Gastroesophageal sphincter (tissue), 4 donors: ENCODE results near the gene PRDM12. TPM values are rescaled to one million over a fixed set of nuclear protein-coding genes. Genes with fewer than 3 reads are reported as not detected.

Source experiments
- ATAC-seq: fragments of 150-250 bp; one replicate; pipeline ENCODE4 v1.9.1; 2016; ENCODE audit warnings: mild to moderate bottlenecking, moderate library complexity
- H3K27ac ChIP-seq, 4 donors: fragments of 200-600 bp; sonication (generic) in 3 of 4; 1 replicate in 3 of 4; 2 replicates in 1 of 4; pipeline ENCODE4 v1.5.1; 2016 to 2019
- H3K27me3 ChIP-seq: fragments of 200-600 bp; sonication (generic); one replicate; pipeline ENCODE4 v1.5.1; 2019
- H3K36me3 ChIP-seq, 2 donors: fragments of 200-600 bp; sonication (generic); one replicate each; pipeline ENCODE4 v1.5.1; 2019; ENCODE audit warnings: control low read depth in 1 of 2
- H3K4me1 ChIP-seq, 3 donors: fragments of 200-600 bp; sonication (generic); 1 replicate in 2 of 3; 2 replicates in 1 of 3; pipeline ENCODE4 v1.5.1; 2016 to 2019; ENCODE audit warnings: control low read depth in 2 of 3
- H3K4me3 ChIP-seq, 2 donors: fragments of 200-600 bp; sonication (generic); one replicate each; pipeline ENCODE4 v1.5.1; 2019; ENCODE audit warnings: mild to moderate bottlenecking in 1 of 2, moderate library complexity in 1 of 2
- H3K9me3 ChIP-seq, 3 donors: fragments of 200-600 bp; sonication (generic); one replicate each; pipeline ENCODE4 v1.5.1; 2017 to 2019; ENCODE audit warnings: control low read depth in 2 of 3
- EP300 ChIP-seq: sonication (generic); formaldehyde crosslinking; IDR thresholded peaks from one replicate; pipeline ENCODE4 v1.6.1; 2017; ENCODE audit warnings: antibody characterized with exemption, mild to moderate bottlenecking
- POLR2A ChIP-seq, 2 donors: fragments of 450-650 bp; IDR thresholded peaks; one replicate each; pipeline ENCODE4 v1.6.1; 2017; ENCODE audit warnings: antibody characterized with exemption in 2 of 2, mild to moderate bottlenecking in 2 of 2, moderate library complexity in 1 of 2
- POLR2AphosphoS5 ChIP-seq: sonication (generic); formaldehyde crosslinking; IDR thresholded peaks from one replicate; pipeline ENCODE4 v1.6.1; 2017; ENCODE audit warnings: antibody characterized with exemption
- WGBS, 2 donors: methylation state at CpG; one replicate each; pipeline ENCODE4 v1.1.5; 2018; ENCODE audit warnings: low coverage in 1 of 2; 5-methylcytosine and 5-hydroxymethylcytosine counted together
- total RNA-seq, 4 donors: library from RNA; depleted of rRNA; stranded (reverse); fragments of >200 nt; gene quantifications; one replicate each; pipeline ENCODE4 v1.1.0, GENCODE V29; 2016
- TF ChIP-seq, protein P1 (sequence below), 4 experiments: fragments of 200-600 bp in 2 of 4; fragments of 450-650 bp in 2 of 4; sonication (generic) in 1 of 4; IDR thresholded peaks; one replicate each; pipeline ENCODE4 v1.5.1; 2017 to 2019; ENCODE audit warnings: antibody characterized with exemption in 4 of 4, mild to moderate bottlenecking in 2 of 4, moderate library complexity in 2 of 4

Gene PRDM12
- total RNA-seq, 4 donors from 2014 or later, result not detected

DNA sequence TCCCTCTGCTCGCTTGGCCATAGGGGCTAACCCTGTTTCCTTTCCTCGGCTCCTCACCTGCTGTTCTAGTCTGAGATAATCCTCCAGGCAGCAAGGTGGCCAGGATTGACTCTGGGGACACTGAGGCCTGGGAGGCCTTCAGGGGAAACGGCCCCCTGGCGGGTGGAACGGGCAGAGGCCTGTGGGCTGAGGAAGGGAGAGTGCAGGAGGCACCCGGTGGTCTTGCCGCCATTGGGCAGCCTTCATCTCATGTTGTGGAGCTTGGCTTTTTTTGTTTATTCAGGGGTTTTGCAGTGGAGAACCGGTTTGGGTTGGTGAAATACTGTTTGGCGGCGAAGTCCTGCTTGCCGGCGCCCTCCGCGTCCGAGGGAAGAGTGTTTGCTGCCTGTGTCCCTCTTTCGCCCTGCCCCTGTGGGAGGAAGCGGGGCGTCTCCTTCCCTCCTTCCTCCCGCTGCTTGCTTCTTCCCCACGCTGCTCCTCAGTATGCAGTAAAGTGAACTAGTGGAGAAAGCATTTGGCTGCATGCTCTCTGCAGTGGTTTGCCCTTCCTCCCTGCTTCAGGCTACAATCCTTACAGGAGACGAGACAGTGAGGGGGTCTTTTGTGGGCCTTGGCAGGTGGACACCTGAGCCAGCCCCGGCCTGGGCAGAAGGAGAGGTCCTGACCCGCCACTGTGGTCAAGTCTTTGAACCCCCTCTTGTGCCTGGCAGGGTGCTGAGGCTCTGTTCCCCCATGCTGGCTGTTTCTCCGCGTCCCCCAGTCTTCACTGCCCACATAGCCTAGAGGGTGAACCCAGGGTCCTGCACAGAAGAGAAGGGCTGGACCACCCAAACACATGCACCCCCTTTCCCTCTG is 30.8 kb upstream of the PRDM12 start:
- Histone ChIP-seq H3K4me1 (no peaks in the 10 kb centered on the region), H3K9me3 (no peaks in the 10 kb centered on the region), H3K27me3 (no peaks in the 10 kb centered on the region), H3K36me3 (peaks cover 0 to 97% of the 10 kb centered on the region in 2 donors), H3K4me3 (no peak overlapping the region), H3K27ac (no peak overlapping the region)
- WGBS, 2 donors, result 90 to 92% methylated on average over 4 to 8 of the region's 25 CpGs
- TF ChIP-seq POLR2AphosphoS5 (no peak), POLR2A (IDR thresholded peaks at IDR 0.05) (no peak), EP300 (no peak)
- TF ChIP-seq, protein P1, sequence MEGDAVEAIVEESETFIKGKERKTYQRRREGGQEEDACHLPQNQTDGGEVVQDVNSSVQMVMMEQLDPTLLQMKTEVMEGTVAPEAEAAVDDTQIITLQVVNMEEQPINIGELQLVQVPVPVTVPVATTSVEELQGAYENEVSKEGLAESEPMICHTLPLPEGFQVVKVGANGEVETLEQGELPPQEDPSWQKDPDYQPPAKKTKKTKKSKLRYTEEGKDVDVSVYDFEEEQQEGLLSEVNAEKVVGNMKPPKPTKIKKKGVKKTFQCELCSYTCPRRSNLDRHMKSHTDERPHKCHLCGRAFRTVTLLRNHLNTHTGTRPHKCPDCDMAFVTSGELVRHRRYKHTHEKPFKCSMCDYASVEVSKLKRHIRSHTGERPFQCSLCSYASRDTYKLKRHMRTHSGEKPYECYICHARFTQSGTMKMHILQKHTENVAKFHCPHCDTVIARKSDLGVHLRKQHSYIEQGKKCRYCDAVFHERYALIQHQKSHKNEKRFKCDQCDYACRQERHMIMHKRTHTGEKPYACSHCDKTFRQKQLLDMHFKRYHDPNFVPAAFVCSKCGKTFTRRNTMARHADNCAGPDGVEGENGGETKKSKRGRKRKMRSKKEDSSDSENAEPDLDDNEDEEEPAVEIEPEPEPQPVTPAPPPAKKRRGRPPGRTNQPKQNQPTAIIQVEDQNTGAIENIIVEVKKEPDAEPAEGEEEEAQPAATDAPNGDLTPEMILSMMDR (IDR thresholded peaks at IDR 0.05), result no peak
- no peak for ATAC-seq

DNA sequence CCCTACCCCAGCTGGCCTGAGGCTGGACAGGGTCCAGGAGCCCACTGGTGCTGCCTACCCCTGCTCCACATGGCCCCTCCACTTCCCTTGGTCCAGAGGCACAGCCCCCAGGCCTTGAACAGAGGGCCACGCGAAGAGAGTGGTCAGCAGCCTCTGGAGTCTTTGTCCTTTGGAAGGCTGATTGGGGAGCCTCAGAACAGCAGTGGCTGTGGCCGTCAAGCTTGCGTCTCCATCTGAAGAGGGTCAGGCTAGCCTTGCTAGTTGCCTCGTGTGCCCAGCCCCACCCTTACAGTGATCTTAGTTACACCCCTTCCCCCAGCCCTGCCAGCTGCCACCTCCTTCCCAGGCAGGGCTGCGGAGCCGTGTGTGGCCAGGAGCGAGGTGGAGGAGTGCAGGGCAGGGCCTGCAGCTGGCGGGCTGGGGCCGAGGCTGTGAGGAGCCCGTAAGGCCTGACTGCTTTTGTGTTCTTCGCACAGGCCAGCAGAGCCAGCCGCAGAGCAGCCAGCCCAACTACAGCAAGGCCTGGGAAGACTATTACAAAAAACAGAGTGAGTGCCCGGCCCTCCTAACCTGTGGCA is 30.1 kb upstream of the PRDM12 start:
- TF ChIP-seq, protein P1 (IDR thresholded peaks at IDR 0.05), result no peak
- TF ChIP-seq POLR2A (IDR thresholded peaks at IDR 0.05) (no peak), EP300 (no peak), POLR2AphosphoS5 (no peak)
- Histone ChIP-seq H3K9me3 (no peaks in the 10 kb centered on the region), H3K4me3 (no peak overlapping the region), H3K36me3 (peaks cover 0 to 96% of the 10 kb centered on the region in 2 donors), H3K4me1 (no peaks in the 10 kb centered on the region), H3K27me3 (no peaks in the 10 kb centered on the region), H3K27ac (no peak overlapping the region)
- WGBS, 2 donors, result 80 to 83% methylated on average over 2 of the region's 14 CpGs
- no peak for ATAC-seq

- 70 to 89% methylated on average over 1 to 2 of the region's 8 CpGs for WGBS, 2 donors
- H3K9me3 ChIP-seq, result no peaks in the 10 kb centered on the region
Observed at GRCh38 chr9:130634801-130635200, 29.6 kb upstream of the PRDM12 start.

GRCh38 chr9:130635306-130635705 is 29.1 kb upstream of the PRDM12 start:
- Histone ChIP-seq H3K27me3 (no peaks in the 10 kb centered on the region), H3K4me1 (no peaks in the 10 kb centered on the region), H3K4me3 (no peak overlapping the region), H3K9me3 (no peaks in the 10 kb centered on the region), H3K36me3 (peaks cover 0 to 86% of the 10 kb centered on the region in 2 donors), H3K27ac (no peak overlapping the region)
- no peak for ATAC-seq
- TF ChIP-seq POLR2AphosphoS5 (no peak), POLR2A (IDR thresholded peaks at IDR 0.05) (no peak), EP300 (no peak)
- TF ChIP-seq, protein P1 (IDR thresholded peaks at IDR 0.05), result no peak
- 81 to 100% methylated on average over 3 of the region's 6 CpGs for WGBS, 2 donors

More at GRCh38 chr9:130634801-130635200, 29.6 kb upstream of the PRDM12 start:
- H3K4me3 ChIP-seq, result no peak overlapping the region
- ATAC-seq, result no peak
- no peaks in the 10 kb centered on the region for H3K4me1 ChIP-seq
- H3K36me3 ChIP-seq, result peaks cover 0 to 91% of the 10 kb centered on the region in 2 donors
- TF ChIP-seq, protein P1 (IDR thresholded peaks at IDR 0.05), result no peak
- TF ChIP-seq POLR2AphosphoS5, result no peak
- no peak for TF ChIP-seq POLR2A (IDR thresholded peaks at IDR 0.05)
- H3K27ac ChIP-seq, result no peak overlapping the region
- H3K27me3 ChIP-seq, result no peaks in the 10 kb centered on the region
